Transverse colon (tissue), 4 donors: Measurements from ENCODE around the gene RAB11FIP3.

Experiments used
- CTCF ChIP-seq, 5 experiments: fragments of 200-600 bp in 3 of 5; fragments of 450-650 bp in 2 of 5; sonication (generic) in 3 of 5; IDR thresholded peaks; 1 replicate in 2 of 5; 2 replicates in 3 of 5; pipeline ENCODE4 v1.5.1; 2016 to 2017; ENCODE audit warnings: antibody characterized with exemption in 5 of 5, inconsistent platforms in 3 of 5, mild to moderate bottlenecking in 2 of 5, moderate library complexity in 1 of 5
- EP300 ChIP-seq: sonication (generic); formaldehyde crosslinking; IDR thresholded peaks from one replicate; pipeline ENCODE4 v1.6.1; 2017; ENCODE audit warnings: antibody characterized with exemption, low read depth
- POLR2A ChIP-seq: fragments of 450-650 bp; IDR thresholded peaks from one replicate; pipeline ENCODE4 v1.6.1; 2016; ENCODE audit warnings: antibody characterized with exemption, mild to moderate bottlenecking, moderate library complexity
- POLR2AphosphoS5 ChIP-seq, 3 donors: sonication (generic); formaldehyde crosslinking; IDR thresholded peaks; one replicate each; pipeline ENCODE4 v1.6.1; 2016; ENCODE audit warnings: antibody characterized with exemption in 3 of 3

- TF ChIP-seq CTCF (IDR thresholded peaks at IDR 0.05) = no peak
- TF ChIP-seq POLR2A = no peak
- no peak for TF ChIP-seq POLR2AphosphoS5 (IDR thresholded peaks at IDR 0.05)
- TF ChIP-seq EP300 = no peak
These were observed 25.5 kb downstream of the RAB11FIP3 start for GRCh38 chr16:450785-451512.
